Measurements from ENCODE around the gene MRPS22.

DNA sequence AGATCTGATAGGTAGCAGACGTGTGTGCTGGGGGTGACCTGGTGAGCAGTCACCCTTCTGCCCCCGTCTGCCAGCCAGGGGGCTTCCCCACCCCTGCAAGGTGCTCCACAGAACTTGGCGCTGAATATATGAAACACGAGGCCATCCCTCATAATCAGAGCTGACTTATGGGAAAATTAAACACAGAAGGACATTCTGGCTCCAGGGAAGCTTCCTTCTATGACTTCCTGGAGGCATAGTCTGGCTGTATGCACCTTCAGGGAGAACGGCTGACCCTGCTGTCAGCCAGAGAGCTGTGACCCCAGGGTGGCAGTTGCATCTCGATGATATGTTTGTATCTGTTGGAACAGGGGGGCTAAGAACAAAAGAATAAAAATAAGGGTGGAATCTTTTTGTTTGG lies 26.6 kb upstream of the MRPS22 start:
- TF ChIP-seq, protein P1, sequence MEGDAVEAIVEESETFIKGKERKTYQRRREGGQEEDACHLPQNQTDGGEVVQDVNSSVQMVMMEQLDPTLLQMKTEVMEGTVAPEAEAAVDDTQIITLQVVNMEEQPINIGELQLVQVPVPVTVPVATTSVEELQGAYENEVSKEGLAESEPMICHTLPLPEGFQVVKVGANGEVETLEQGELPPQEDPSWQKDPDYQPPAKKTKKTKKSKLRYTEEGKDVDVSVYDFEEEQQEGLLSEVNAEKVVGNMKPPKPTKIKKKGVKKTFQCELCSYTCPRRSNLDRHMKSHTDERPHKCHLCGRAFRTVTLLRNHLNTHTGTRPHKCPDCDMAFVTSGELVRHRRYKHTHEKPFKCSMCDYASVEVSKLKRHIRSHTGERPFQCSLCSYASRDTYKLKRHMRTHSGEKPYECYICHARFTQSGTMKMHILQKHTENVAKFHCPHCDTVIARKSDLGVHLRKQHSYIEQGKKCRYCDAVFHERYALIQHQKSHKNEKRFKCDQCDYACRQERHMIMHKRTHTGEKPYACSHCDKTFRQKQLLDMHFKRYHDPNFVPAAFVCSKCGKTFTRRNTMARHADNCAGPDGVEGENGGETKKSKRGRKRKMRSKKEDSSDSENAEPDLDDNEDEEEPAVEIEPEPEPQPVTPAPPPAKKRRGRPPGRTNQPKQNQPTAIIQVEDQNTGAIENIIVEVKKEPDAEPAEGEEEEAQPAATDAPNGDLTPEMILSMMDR (IDR thresholded peaks at IDR 0.05), result no peak
- no peak for TF ChIP-seq POLR2A (IDR thresholded peaks at IDR 0.05)

Measured in thyroid gland (tissue), 4 donors.